ENCODE results near the gene MAP6. TPM values are rescaled to one million over a fixed set of nuclear protein-coding genes. Genes with fewer than 3 reads are reported as not detected.

MAP6 gene
- total RNA-seq, 1 experiment from 2014 or later: not detected

DNA sequence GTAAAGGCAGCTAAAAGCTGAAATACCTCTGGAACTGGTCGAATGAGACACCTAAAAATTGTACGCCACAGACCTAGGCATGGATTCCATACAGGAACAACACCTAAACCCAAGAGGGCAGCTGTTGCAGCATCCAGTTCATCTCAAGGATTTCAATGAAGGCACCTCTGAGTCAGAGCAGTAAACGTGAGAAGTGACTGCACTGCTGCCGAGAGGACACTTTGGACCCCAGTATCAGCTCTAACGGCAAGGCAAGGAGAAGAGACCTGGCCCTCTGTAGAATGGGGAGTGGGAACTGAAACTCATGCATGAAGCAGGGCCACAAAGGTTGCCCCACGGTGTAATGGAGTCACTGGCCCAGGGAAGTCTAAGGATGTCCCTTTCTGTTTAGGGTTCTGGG is 23.9 kb downstream of the MAP6 start:
- H3K27me3 ChIP-seq (ENCODE audit: insufficient read depth, low read length): no peaks in the 10 kb centered on the region
- no TSS peak for BruUV-seq (replicated peaks)
- no peak overlapping the region for H3K4me3 ChIP-seq (replicated peaks in 1 of 2; ENCODE audit: low read depth in 1 of 2, low read length in 2 of 2)
- H3K9me2 ChIP-seq (ENCODE audit: insufficient read depth): no peaks in the 10 kb centered on the region
- H4K20me1 ChIP-seq (ENCODE audit: insufficient read depth): no peaks in the 10 kb centered on the region
- H3K27ac ChIP-seq (ENCODE audit: low read depth, low read length): no peak overlapping the region
- no peaks in the 10 kb centered on the region for H3K4me1 ChIP-seq (ENCODE audit: control insufficient read depth in 1 of 2, insufficient read depth in 2 of 2, low read length in 2 of 2)
- no peak overlapping the region for H3K4me2 ChIP-seq (ENCODE audit: low read length)
- H2AFZ ChIP-seq (ENCODE audit: low read depth, low read length, poor library complexity, severe bottlenecking): no peak overlapping the region
- TF ChIP-seq RAD21 (IDR thresholded peaks at IDR 0.05; ENCODE audit: low read depth): no peak
- ChIA-PET CTCF (no interaction called here), RAD21 (ENCODE audit: low non-redundant PET in 1 of 2, low total read pairs in 2 of 2, uncharacterized antibody in 2 of 2, unreplicated experiment in 2 of 2) (no interaction called here), POLR2A (no interaction called here)
- DNase-seq (ENCODE audit: low read depth, low spot score) (no peak), ATAC-seq (no peak)
- intact Hi-C loops (cut with micrococcal nuclease): no loop called here
- H3K9me3 ChIP-seq (ENCODE audit: control insufficient read depth in 1 of 2, insufficient read depth in 1 of 2, low read depth in 1 of 2, low read length in 2 of 2): no peaks in the 10 kb centered on the region
- H3K36me3 ChIP-seq (ENCODE audit: control insufficient read depth in 1 of 2, insufficient read depth in 2 of 2, low read length in 2 of 2): no peaks in the 10 kb centered on the region
- no peaks in the 10 kb centered on the region for H3K79me2 ChIP-seq (ENCODE audit: insufficient read depth, low read length)
- H3K9ac ChIP-seq (ENCODE audit: low read length): no peak overlapping the region

DNA sequence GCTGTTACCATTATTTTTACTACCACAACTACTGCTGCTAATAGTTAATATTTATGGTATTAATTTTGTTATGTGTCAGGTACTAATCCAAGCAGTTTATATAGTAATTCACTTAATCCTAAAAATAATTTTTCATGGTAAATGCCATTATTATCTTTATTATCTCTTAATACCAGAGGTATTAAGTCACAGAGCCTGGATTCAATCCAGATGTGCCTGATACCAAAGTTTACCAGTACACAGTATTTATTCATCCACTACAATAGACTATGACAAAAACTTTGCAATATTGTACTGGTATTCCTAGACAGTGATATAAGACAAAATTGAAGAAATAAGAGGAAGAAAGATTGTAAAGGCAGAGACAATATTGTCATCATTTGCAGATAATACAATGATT is 24.5 kb downstream of the MAP6 start:
- no peaks in the 10 kb centered on the region for H3K4me1 ChIP-seq (ENCODE audit: control insufficient read depth in 1 of 2, insufficient read depth in 2 of 2, low read length in 2 of 2)
- H3K36me3 ChIP-seq (ENCODE audit: control insufficient read depth in 1 of 2, insufficient read depth in 2 of 2, low read length in 2 of 2): no peaks in the 10 kb centered on the region
- no peak overlapping the region for H3K4me2 ChIP-seq (ENCODE audit: low read length)
- no peaks in the 10 kb centered on the region for H3K27me3 ChIP-seq (ENCODE audit: insufficient read depth, low read length)
- no peak for ATAC-seq
- H2AFZ ChIP-seq (ENCODE audit: low read depth, low read length, poor library complexity, severe bottlenecking): no peak overlapping the region
- TF ChIP-seq CEBPB (IDR thresholded peaks at IDR 0.05; ENCODE audit: low read depth) (no peak), RAD21 (IDR thresholded peaks at IDR 0.05; ENCODE audit: low read depth) (no peak), CBX3 (IDR thresholded peaks at IDR 0.05; ENCODE audit: low read depth) (no peak), POLR2A (IDR thresholded peaks at IDR 0.05; ENCODE audit: borderline replicate concordance, extremely low read depth, insufficient read depth, insufficient read length) (no peak), SP1 (IDR thresholded peaks at IDR 0.05; ENCODE audit: low read depth) (no peak), SRF (IDR thresholded peaks at IDR 0.05; ENCODE audit: low read depth) (no peak), ELF1 (IDR thresholded peaks at IDR 0.05; ENCODE audit: borderline replicate concordance, low read depth) (no peak)
- TF ChIP-seq, protein P1, sequence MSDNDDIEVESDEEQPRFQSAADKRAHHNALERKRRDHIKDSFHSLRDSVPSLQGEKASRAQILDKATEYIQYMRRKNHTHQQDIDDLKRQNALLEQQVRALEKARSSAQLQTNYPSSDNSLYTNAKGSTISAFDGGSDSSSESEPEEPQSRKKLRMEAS (IDR thresholded peaks at IDR 0.05): no peak
- TF ChIP-seq, protein P2, sequence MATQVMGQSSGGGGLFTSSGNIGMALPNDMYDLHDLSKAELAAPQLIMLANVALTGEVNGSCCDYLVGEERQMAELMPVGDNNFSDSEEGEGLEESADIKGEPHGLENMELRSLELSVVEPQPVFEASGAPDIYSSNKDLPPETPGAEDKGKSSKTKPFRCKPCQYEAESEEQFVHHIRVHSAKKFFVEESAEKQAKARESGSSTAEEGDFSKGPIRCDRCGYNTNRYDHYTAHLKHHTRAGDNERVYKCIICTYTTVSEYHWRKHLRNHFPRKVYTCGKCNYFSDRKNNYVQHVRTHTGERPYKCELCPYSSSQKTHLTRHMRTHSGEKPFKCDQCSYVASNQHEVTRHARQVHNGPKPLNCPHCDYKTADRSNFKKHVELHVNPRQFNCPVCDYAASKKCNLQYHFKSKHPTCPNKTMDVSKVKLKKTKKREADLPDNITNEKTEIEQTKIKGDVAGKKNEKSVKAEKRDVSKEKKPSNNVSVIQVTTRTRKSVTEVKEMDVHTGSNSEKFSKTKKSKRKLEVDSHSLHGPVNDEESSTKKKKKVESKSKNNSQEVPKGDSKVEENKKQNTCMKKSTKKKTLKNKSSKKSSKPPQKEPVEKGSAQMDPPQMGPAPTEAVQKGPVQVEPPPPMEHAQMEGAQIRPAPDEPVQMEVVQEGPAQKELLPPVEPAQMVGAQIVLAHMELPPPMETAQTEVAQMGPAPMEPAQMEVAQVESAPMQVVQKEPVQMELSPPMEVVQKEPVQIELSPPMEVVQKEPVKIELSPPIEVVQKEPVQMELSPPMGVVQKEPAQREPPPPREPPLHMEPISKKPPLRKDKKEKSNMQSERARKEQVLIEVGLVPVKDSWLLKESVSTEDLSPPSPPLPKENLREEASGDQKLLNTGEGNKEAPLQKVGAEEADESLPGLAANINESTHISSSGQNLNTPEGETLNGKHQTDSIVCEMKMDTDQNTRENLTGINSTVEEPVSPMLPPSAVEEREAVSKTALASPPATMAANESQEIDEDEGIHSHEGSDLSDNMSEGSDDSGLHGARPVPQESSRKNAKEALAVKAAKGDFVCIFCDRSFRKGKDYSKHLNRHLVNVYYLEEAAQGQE (IDR thresholded peaks at IDR 0.05; ENCODE audit: low read depth): no peak
- no peak overlapping the region for H3K4me3 ChIP-seq (replicated peaks in 1 of 2; ENCODE audit: low read depth in 1 of 2, low read length in 2 of 2)
- no peaks in the 10 kb centered on the region for H3K79me2 ChIP-seq (ENCODE audit: insufficient read depth, low read length)
- BruUV-seq (replicated peaks): no TSS peak
- intact Hi-C loops (cut with micrococcal nuclease): no loop called here
- H3K9ac ChIP-seq (ENCODE audit: low read length): no peak overlapping the region
- no peaks in the 10 kb centered on the region for H4K20me1 ChIP-seq (ENCODE audit: insufficient read depth)
- DNase-seq (ENCODE audit: low read depth, low spot score): no peak
- POLR2A ChIA-PET: no interaction called here
- CTCF ChIA-PET: no interaction called here
- H3K9me2 ChIP-seq (ENCODE audit: insufficient read depth): no peaks in the 10 kb centered on the region
- no peaks in the 10 kb centered on the region for H3K9me3 ChIP-seq (ENCODE audit: control insufficient read depth in 1 of 2, insufficient read depth in 1 of 2, low read depth in 1 of 2, low read length in 2 of 2)
- RAD21 ChIA-PET (ENCODE audit: low non-redundant PET in 1 of 2, low total read pairs in 2 of 2, uncharacterized antibody in 2 of 2, unreplicated experiment in 2 of 2): no interaction called here
- no peak overlapping the region for H3K27ac ChIP-seq (ENCODE audit: low read depth, low read length)
